Measurements from ENCODE around the gene EEF2K.

Gene EEF2K

GRCh38 chr16:22296225-22297113 lies 90.4 kb downstream of the EEF2K start:
- no peak overlapping the region for H3K23ac ChIP-seq (ENCODE audit: low read depth, low read length, poor library complexity)
- H2AFZ ChIP-seq (ENCODE audit: low read length) = peak overlapping the region; percentile 70
- no peak overlapping the region for H3K9ac ChIP-seq (ENCODE audit: low read depth, low read length, poor library complexity)
- H2BK12ac ChIP-seq (ENCODE audit: low read length) = no peak overlapping the region
- WGBS, 2 donors (ENCODE audit: extremely low coverage in 2 of 2, insufficient read length in 2 of 2, insufficient replicate concordance in 1 of 2) = no CpG with 5 or more reads among the region's 17 CpGs
- H2BK15ac ChIP-seq (ENCODE audit: low read length) = no peak overlapping the region
- DNase-seq (ENCODE audit: low spot score) = no peak
- H2BK5ac ChIP-seq (ENCODE audit: low read length) = no peak overlapping the region
- no peak overlapping the region for H4K8ac ChIP-seq (ENCODE audit: low read depth, low read length)
- peak overlapping the region; percentile 63 to 75 for H3K4me3 ChIP-seq (ENCODE audit: low read length in 2 of 2)
- no peaks in the 10 kb centered on the region for H3K9me3 ChIP-seq (replicated peaks in 1 of 2; ENCODE audit: control insufficient read depth in 2 of 2, insufficient read depth in 1 of 2, low read depth in 1 of 2, low read length in 2 of 2)
- peaks cover 0 to 5% of the 10 kb centered on the region in 2 donors for H3K36me3 ChIP-seq (replicated peaks in 1 of 2; ENCODE audit: control insufficient read depth in 2 of 2, insufficient read depth in 2 of 2, low read length in 2 of 2)
- no peak overlapping the region for H3K18ac ChIP-seq (ENCODE audit: low read length)
- peaks cover 0 to 12% of the 10 kb centered on the region in 2 donors for H3K4me1 ChIP-seq (ENCODE audit: control insufficient read depth in 2 of 2, insufficient read depth in 1 of 2, low read depth in 1 of 2, low read length in 2 of 2)
- no peak overlapping the region for H2BK120ac ChIP-seq (ENCODE audit: low read depth, low read length)
- no peak overlapping the region for H3K4ac ChIP-seq (ENCODE audit: low read length)
- peaks cover 5% of the 10 kb centered on the region for H3K79me1 ChIP-seq (ENCODE audit: low read depth, low read length)
- H3K14ac ChIP-seq (ENCODE audit: low read length) = no peak overlapping the region
- H3K27me3 ChIP-seq (ENCODE audit: control insufficient read depth in 3 of 3, insufficient read depth in 3 of 3, low read depth in 1 of 3, low read length in 3 of 3) = no peaks in the 10 kb centered on the region
- H3K4me2 ChIP-seq (ENCODE audit: insufficient read depth, low read length, poor library complexity, severe bottlenecking) = peak overlapping the region; percentile 42
- no peak overlapping the region for H2AK5ac ChIP-seq (ENCODE audit: low read depth, low read length)
- no peak overlapping the region for H3K27ac ChIP-seq (replicated peaks; ENCODE audit: low read length)
- no peak overlapping the region for H4K91ac ChIP-seq (ENCODE audit: low read depth, low read length, poor library complexity)

DNA sequence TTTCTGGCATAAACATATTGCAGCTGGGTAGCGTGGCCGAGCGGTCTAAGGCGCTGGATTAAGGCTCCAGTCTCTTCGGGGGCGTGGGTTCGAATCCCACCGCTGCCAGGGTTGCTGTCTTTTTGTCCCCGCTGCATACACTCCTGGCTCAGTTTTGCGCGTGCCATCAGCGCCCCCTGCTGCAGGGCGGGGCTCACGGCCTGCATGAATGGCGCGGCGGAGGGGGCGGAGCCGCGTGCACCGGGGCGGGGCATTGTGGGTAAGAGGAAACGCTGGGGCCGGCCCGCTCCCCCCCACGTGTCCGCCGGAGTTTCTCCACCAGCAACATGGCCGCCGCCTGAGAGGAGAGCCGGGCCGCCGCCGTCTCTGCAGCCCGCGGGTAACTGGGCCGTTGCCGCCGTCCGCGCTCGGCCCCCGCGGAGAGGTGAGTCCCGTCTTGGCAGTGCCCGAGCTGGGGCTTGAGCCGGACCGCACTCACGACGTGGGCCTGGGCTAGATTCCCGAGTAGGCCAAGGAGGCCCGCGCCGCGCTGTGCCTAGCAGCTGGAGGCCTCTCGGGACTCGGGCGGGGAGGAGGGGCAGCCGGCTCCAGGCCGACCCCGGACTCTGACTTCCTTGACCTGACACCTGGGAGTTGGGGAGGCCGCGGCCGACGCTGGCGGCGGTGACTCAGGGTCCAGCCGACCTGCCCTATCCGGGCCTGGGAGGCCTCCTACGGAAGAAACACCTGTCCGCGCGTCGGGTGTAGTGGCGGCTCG lies 91.2 kb downstream of the EEF2K start, which contains the start of gene POLR3E:
Gene POLR3E (plus strand): TSS at position 296 of the 757 bp plus-strand sequence. CDS start 5,560 bp downstream, outside the sequence.
- H2BK5ac ChIP-seq (ENCODE audit: low read length) = peak within 1 kb of the TSS; percentile 45
- H4K8ac ChIP-seq (ENCODE audit: low read depth, low read length) = no peak within 1 kb of the TSS
- peak within 1 kb of the TSS; percentile 94 for H3K18ac ChIP-seq (ENCODE audit: low read length)
- no peak within 1 kb of the TSS for H3K23ac ChIP-seq (ENCODE audit: low read depth, low read length, poor library complexity)
- DNase-seq (ENCODE audit: low spot score) = peak; percentile 100
- H3K4me3 ChIP-seq (ENCODE audit: low read length in 2 of 2) = peak within 1 kb of the TSS; percentile 63 to 94
- no peak within 1 kb of the TSS for H4K91ac ChIP-seq (ENCODE audit: low read depth, low read length, poor library complexity)
- peak within 1 kb of the TSS; percentile 77 for H2BK12ac ChIP-seq (ENCODE audit: low read length)
- no CpG with 5 or more reads among the region's 76 CpGs for WGBS, 2 donors (ENCODE audit: extremely low coverage in 2 of 2, insufficient read length in 2 of 2, insufficient replicate concordance in 1 of 2)
- no peak within 1 kb of the TSS for H3K4ac ChIP-seq (ENCODE audit: low read length)
- H3K36me3 ChIP-seq (replicated peaks in 1 of 2; ENCODE audit: control insufficient read depth in 2 of 2, insufficient read depth in 2 of 2, low read length in 2 of 2) = peaks cover 2 to 7% of the 10 kb centered on the region in 2 donors
- peak within 1 kb of the TSS; percentile 95 for H3K14ac ChIP-seq (ENCODE audit: low read length)
- peak within 1 kb of the TSS; percentile 11 for H2AK5ac ChIP-seq (ENCODE audit: low read depth, low read length)
- H2BK120ac ChIP-seq (ENCODE audit: low read depth, low read length) = peak within 1 kb of the TSS; percentile 75
- H3K9me3 ChIP-seq (replicated peaks in 1 of 2; ENCODE audit: control insufficient read depth in 2 of 2, insufficient read depth in 1 of 2, low read depth in 1 of 2, low read length in 2 of 2) = no peaks in the 10 kb centered on the region
- peak within 1 kb of the TSS; percentile 92 for H2AFZ ChIP-seq (ENCODE audit: low read length)
- peaks cover 5% of the 10 kb centered on the region for H3K79me1 ChIP-seq (ENCODE audit: low read depth, low read length)
- peaks cover 0 to 4% of the 10 kb centered on the region in 2 donors for H3K4me1 ChIP-seq (ENCODE audit: control insufficient read depth in 2 of 2, insufficient read depth in 1 of 2, low read depth in 1 of 2, low read length in 2 of 2)
- peak within 1 kb of the TSS; percentile 95 for H3K9ac ChIP-seq (ENCODE audit: low read depth, low read length, poor library complexity)
- H2BK15ac ChIP-seq (ENCODE audit: low read length) = no peak within 1 kb of the TSS
- no peaks in the 10 kb centered on the region for H3K27me3 ChIP-seq (ENCODE audit: control insufficient read depth in 3 of 3, insufficient read depth in 3 of 3, low read depth in 1 of 3, low read length in 3 of 3)
- peak within 1 kb of the TSS; percentile 69 for H3K4me2 ChIP-seq (ENCODE audit: insufficient read depth, low read length, poor library complexity, severe bottlenecking)
- peak within 1 kb of the TSS; percentile 85 for H3K27ac ChIP-seq (replicated peaks; ENCODE audit: low read length)

- Histone ChIP-seq H3K79me1 (ENCODE audit: low read depth, low read length) (peaks cover 10% of the 10 kb centered on the region), H3K4me3 (ENCODE audit: low read length in 2 of 2) (peak overlapping the region; percentile 63 to 94), H3K4me1 (ENCODE audit: control insufficient read depth in 2 of 2, insufficient read depth in 1 of 2, low read depth in 1 of 2, low read length in 2 of 2) (no peaks in the 10 kb centered on the region), H3K4ac (ENCODE audit: low read length) (no peak overlapping the region), H4K8ac (ENCODE audit: low read depth, low read length) (no peak overlapping the region), H3K9me3 (replicated peaks in 1 of 2; ENCODE audit: control insufficient read depth in 2 of 2, insufficient read depth in 1 of 2, low read depth in 1 of 2, low read length in 2 of 2) (no peaks in the 10 kb centered on the region), H2AK5ac (ENCODE audit: low read depth, low read length) (peak overlapping the region; percentile 11), H2BK15ac (ENCODE audit: low read length) (no peak overlapping the region), H3K27me3 (ENCODE audit: control insufficient read depth in 3 of 3, insufficient read depth in 3 of 3, low read depth in 1 of 3, low read length in 3 of 3) (no peaks in the 10 kb centered on the region), H3K23ac (ENCODE audit: low read depth, low read length, poor library complexity) (no peak overlapping the region), H3K27ac (replicated peaks; ENCODE audit: low read length) (peak overlapping the region; percentile 85), H2AFZ (ENCODE audit: low read length) (peak overlapping the region; percentile 92), H4K91ac (ENCODE audit: low read depth, low read length, poor library complexity) (no peak overlapping the region), H3K18ac (ENCODE audit: low read length) (peak overlapping the region; percentile 94), H2BK12ac (ENCODE audit: low read length) (no peak overlapping the region), H3K4me2 (ENCODE audit: insufficient read depth, low read length, poor library complexity, severe bottlenecking) (peak overlapping the region; percentile 69), H2BK5ac (ENCODE audit: low read length) (peak overlapping the region; percentile 45), H3K36me3 (replicated peaks in 1 of 2; ENCODE audit: control insufficient read depth in 2 of 2, insufficient read depth in 2 of 2, low read length in 2 of 2) (peaks cover 5 to 16% of the 10 kb centered on the region in 2 donors), H3K9ac (ENCODE audit: low read depth, low read length, poor library complexity) (peak overlapping the region; percentile 95), H3K14ac (ENCODE audit: low read length) (peak overlapping the region; percentile 95), H2BK120ac (ENCODE audit: low read depth, low read length) (no peak overlapping the region)
- no CpG with 5 or more reads among the region's 39 CpGs for WGBS, 2 donors (ENCODE audit: extremely low coverage in 2 of 2, insufficient read length in 2 of 2, insufficient replicate concordance in 1 of 2)
- DNase-seq (ENCODE audit: low spot score) = peak; percentile 87
Measured at GRCh38 chr16:22297871-22298733, 92.0 kb downstream of the EEF2K start.
